NCI-H82 (cell line): ENCODE measurements around the gene TINAGL1.

Experiments used
- DNase-seq: peaks from one replicate; lab custom pipeline; 2025; lab: John Stamatoyannopoulos, UW

TINAGL1 gene

GRCh38 chr1:31627301-31627929 lies 51.1 kb downstream of the TINAGL1 start:
- DNase-seq = peak; percentile 72

- peak; percentile 76 for DNase-seq
Observed at GRCh38 chr1:31627930-31628559, 51.7 kb downstream of the TINAGL1 start.

- no peak for DNase-seq
Observed at GRCh38 chr1:31628931-31629556, 52.7 kb downstream of the TINAGL1 start.

GRCh38 chr1:31632649-31633048 lies 56.3 kb downstream of the TINAGL1 start:
- DNase-seq = no peak

GRCh38 chr1:31633117-31633516 lies 56.8 kb downstream of the TINAGL1 start:
- DNase-seq = peak; percentile 66
